Activated CD4-positive, alpha-beta T cell treated with anti-CD3 and anti-CD28 coated beads for 1 hour (primary cell): ENCODE measurements around the gene LUM.

Source experiments
- DNase-seq: peaks from one replicate; pipeline ENCODE4 v3.0.0-alpha.2; 2020

The LUM gene, protein sequence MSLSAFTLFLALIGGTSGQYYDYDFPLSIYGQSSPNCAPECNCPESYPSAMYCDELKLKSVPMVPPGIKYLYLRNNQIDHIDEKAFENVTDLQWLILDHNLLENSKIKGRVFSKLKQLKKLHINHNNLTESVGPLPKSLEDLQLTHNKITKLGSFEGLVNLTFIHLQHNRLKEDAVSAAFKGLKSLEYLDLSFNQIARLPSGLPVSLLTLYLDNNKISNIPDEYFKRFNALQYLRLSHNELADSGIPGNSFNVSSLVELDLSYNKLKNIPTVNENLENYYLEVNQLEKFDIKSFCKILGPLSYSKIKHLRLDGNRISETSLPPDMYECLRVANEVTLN

DNA sequence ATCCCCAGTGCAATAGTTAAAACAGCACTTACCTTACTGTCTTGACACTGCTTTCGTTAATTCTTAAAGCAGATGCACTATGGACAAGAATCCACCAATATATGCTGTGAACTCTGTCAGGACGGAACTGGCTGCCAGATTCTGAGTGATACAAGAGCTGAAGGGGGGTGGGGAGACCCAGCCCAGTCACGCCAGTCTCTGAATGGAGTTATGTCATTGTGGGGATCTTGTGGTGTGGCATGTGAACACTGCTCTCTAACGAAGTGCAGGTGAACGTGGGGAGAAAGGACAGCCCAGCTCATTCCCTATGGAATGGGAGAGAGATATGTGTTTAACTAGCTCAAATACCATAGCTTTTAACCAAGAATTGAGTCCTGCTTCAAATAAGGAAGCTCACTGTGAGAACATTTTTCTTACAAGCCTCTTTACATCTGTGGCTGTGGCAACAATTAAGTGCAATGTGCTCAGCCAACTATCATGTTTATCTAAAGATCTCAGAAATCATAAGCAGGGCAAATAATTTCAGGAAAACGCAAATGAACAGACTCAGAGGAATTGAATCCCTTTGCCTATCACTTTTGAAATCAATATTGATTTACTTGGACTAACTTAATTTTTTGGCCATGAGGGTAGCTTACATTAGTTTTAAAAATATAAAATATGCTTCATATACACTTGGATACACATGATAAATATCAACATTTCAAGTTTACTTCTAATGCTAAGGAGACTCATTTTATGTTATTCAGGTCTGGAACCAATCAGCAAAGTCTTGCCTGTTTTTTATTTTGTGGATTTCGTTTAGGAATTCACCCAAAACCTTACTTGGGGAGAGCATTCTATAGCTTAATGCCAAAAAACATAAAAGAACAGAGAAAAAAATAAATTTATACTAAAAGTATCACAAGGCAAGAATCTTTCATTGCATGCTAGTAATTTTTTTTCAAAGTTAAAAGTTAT is at the start of gene LUM:
TSS of gene LUM (minus strand) at position 129 of the 960 bp plus-strand sequence. CDS start 2,515 bp downstream, outside the sequence.
- no peak for DNase-seq

- DNase-seq = no peak
Measured at GRCh38 chr12:91161009-91161408, 49.7 kb upstream of the LUM start.

DNA sequence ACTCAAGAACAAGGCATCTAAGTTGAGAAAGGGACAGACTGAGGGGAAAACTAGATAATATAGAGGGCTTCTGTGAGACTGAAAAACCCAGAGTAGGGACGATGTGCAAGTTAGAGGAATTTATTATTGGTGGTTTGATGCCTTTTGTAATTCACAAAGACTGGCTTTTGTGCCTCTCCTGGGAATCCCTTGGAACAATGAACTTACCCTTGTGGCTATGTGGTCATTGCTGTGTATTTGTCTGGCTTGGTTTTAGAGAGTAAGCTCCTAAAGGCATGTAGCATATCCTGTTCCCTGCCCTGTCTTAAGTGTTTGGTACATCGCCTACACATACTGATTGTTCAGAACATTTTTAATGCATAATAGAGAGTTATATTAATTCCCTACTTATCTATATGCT is 44.7 kb upstream of the LUM start:
- no peak for DNase-seq

GRCh38 chr12:91154131-91154530 is 42.8 kb upstream of the LUM start:
- no peak for DNase-seq

GRCh38 chr12:91144053-91144452 is 32.8 kb upstream of the LUM start:
- no peak for DNase-seq

DNA sequence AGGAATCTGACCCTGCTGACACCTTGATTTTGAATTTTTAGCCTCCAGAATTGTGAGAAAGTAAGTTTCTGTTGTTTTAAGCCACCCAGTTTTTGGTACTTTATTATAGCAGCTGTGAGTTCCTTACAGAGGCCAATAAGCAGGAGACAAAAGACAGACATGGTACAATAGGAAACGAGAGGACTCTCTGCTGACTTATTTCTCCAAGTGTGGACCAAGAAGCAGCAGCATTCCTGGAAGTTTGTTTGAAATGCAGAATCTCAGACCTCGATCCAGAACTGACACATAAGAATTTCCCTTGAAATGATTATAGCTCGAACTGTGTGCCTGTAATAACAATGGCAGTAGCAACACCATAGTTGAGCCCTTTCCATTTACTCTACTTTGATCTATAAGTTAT is 31.9 kb upstream of the LUM start:
- DNase-seq = no peak

DNA sequence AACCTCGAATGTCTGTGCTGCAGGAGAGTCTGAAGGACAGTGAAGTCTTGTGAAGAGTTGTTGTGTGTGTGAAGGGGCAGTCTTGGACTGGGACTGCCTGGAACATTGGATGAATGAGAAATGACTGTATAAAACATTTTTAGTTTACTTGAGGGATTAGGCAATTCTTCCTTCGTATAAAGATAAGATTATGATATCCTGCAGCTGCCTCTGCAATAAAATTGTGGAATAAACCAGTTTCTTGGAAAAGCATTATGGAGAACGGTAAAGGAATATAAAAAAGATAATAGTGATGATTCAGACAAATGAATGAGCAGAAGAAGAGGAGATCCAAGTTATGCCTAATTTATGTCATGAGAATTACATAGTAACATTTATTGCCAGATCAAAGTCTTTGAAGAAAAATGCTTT is 30.9 kb upstream of the LUM start:
- no peak for DNase-seq

- DNase-seq = no peak
Measured at GRCh38 chr12:91140026-91140931, 29.0 kb upstream of the LUM start.

DNA sequence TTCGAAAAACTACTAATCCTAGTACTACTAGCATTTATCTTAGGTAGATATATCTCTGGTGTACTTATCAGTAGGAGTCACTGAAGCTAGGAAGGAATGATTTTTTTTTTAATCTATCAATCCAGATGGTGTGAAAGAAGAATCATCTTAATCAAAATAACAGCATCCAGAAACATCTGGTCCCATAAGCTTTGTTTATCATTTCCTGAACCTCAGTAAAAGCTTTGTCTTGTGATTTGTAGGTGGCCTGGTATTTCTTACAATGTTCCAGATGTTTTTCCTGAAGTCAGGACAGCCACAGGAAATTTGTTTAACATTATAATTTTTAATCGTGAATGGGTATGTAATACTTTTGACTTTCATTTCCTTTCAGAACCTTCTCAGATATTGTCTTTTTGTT is 28.0 kb upstream of the LUM start:
- no peak for DNase-seq

- DNase-seq = no peak
Measured at GRCh38 chr12:91138337-91138920, 27.1 kb upstream of the LUM start.

DNA sequence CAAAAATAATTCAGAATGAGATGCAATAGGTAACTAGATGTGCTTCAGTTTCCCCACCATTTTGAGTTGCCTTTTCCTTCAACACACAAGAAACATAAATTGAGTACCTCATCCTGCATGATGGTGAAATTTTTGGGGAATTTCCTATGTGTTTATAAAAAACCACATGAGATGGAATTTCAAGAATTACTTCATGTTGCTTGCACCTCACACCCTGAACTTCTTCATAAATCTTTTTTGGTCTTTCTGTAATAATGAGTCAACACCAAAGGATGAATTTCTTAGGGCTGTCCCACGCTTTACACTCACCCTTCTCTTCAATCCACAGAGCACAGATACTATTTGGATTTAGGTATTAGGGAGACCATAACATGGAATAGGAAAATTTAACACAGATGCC is 22.6 kb upstream of the LUM start:
- no peak for DNase-seq

DNA sequence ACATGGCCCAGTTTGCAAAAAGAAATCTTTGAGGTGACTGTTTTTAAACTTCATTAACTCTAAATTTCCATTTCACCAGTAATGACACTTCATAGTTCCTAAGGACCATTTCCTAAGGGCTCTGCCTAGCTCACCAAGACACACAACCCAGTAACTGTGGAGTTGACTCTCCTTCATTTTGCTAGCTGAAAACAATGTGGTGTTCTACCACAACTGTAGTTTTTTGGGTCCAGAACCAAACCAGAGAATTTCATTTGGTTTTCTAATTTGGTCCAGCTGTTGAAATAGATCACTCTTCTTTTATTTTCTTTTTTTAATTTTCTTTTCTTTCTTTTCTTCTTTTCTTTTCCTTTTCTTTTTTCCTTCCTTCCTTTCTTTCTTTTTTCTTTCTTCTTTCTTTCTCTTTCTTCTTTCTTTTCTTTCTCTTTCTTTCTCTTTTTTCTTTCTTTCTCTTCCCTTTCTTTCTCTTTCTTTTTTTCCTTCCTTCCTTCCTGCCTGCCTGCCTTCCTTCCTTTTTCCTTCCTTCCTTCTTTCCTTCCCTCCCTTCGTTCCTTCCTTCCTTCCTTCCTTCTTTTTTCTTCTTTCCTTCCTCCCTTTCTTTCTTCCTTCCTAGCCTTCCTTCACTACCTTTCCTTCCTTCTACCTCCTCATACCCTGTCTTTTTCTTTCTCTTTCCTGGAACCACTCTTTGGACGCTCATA is 18.5 kb upstream of the LUM start:
- no peak for DNase-seq

- no peak for DNase-seq
Measured at GRCh38 chr12:91127751-91128150, 16.5 kb upstream of the LUM start.

- no peak for DNase-seq
Measured at GRCh38 chr12:91127306-91127705, 16.0 kb upstream of the LUM start.

GRCh38 chr12:91126516-91126915 is 15.2 kb upstream of the LUM start:
- no peak for DNase-seq

DNA sequence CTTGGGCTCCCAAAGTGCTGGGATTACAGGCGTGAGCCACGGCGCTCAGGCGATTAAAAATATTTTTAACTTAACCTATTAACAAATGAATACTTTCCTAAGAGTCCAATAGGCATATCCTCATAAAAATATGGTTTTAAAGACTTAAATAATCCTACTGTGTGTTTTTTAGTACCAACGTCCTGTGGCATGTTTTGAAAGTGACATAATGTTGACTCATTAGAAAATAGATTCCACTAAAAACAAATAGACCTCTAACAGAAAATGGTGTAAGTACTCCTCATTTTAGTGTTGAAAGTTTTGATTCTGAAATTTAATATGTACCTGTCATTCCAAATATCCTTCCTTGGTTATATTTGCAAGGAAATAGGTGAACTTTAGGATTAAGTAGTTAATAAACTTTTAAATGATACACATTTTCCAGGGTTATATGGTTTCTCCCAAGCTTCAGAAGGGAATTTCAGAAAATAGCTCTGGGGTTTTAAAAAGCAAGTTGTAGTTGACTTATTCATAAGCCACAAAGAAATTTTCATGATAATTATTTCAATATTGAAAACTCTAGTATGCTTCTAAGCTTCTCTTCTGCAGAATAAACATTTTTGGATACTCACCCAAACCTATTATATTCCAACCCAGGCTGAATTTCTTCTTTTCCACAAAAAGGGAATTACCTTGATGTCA is 12.1 kb upstream of the LUM start:
- no peak for DNase-seq

- no peak for DNase-seq
Measured at GRCh38 chr12:91120781-91121180, 9.5 kb upstream of the LUM start.

GRCh38 chr12:91119089-91119488 is 7.8 kb upstream of the LUM start:
- DNase-seq = no peak

- DNase-seq = no peak
Measured at GRCh38 chr12:91113621-91114020, 2.3 kb upstream of the LUM start.

DNA sequence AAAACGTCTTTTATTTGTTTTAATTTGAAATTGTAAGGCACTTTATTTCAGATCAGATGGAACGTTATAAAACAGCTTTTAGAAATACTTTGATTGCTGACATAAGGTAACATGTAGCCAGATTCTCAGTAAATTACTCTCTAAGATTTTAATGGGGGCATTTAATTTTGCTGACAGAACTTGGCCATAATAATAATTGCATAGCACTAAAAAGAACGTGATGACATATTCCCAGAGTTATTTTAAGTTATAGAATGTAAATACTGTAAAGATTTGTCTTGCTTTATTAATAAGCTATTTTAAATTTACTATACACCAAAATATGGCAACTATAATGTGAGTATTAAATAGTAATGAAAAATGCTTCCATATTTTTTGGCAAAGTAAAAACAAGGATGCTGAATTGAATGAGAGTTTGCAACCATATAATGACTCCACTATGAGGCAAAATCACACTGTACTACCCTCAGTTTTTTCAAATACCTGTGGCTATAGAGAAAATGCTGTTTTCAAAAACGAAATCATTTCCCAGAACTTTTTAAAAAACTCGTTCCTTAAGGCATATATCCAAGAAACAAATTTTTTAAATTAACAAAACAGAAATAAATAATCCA is 876 bp downstream of the LUM start:
- DNase-seq = no peak
